Adipocyte (in vitro differentiated cells): ENCODE data around the gene DUSP10.

Experiments
- DNase-seq: peaks from one replicate; pipeline ENCODE4 v3.0.0-alpha.2; 2015; ENCODE audit warnings: low read depth
- H3K27me3 ChIP-seq: replicated peaks from 2 replicates; pipeline ENCODE4 v1.7.0; 2013; ENCODE audit warnings: mild to moderate bottlenecking, low read length, moderate library complexity; ENCODE audit not compliant: control insufficient read depth, insufficient read depth
- H3K36me3 ChIP-seq: 2 replicates; pipeline ENCODE4 v1.7.0; 2013; ENCODE audit warnings: low read length, mild to moderate bottlenecking, moderate library complexity; ENCODE audit not compliant: control insufficient read depth, insufficient read depth, severe bottlenecking
- H3K4me1 ChIP-seq: 2 replicates; pipeline ENCODE4 v1.7.0; 2013; ENCODE audit warnings: mild to moderate bottlenecking, low read length, moderate library complexity; ENCODE audit not compliant: control insufficient read depth, insufficient read depth
- H3K4me3 ChIP-seq: 2 replicates; pipeline ENCODE4 v1.7.0; 2013; ENCODE audit warnings: mild to moderate bottlenecking, low read length, moderate library complexity
- H3K9ac ChIP-seq: 2 replicates; pipeline ENCODE4 v1.7.0; 2013; ENCODE audit warnings: mild to moderate bottlenecking, low read length, moderate library complexity
- H3K9me3 ChIP-seq: 2 replicates; pipeline ENCODE4 v1.7.0; 2013; ENCODE audit warnings: mild to moderate bottlenecking, low read length, moderate library complexity; ENCODE audit not compliant: control insufficient read depth

Gene DUSP10

GRCh38 chr1:221778125-221778524 is 36.2 kb upstream of the DUSP10 start:
- Histone ChIP-seq H3K4me1 (peaks cover 35% of the 10 kb centered on the region), H3K9me3 (no peaks in the 10 kb centered on the region), H3K27me3 (no peaks in the 10 kb centered on the region)

GRCh38 chr1:221777431-221778072 is 35.7 kb upstream of the DUSP10 start:
- Histone ChIP-seq H3K4me3 (no peak overlapping the region), H3K9me3 (no peaks in the 10 kb centered on the region), H3K9ac (no peak overlapping the region), H3K36me3 (no peaks in the 10 kb centered on the region), H3K4me1 (peaks cover 33% of the 10 kb centered on the region), H3K27me3 (no peaks in the 10 kb centered on the region)
- DNase-seq: no peak

More at GRCh38 chr1:221778125-221778524, 36.2 kb upstream of the DUSP10 start:
- Histone ChIP-seq H3K36me3 (no peaks in the 10 kb centered on the region), H3K9ac (no peak overlapping the region), H3K4me3 (no peak overlapping the region)
- no peak for DNase-seq

- Histone ChIP-seq H3K9me3 (no peaks in the 10 kb centered on the region), H3K4me3 (no peak overlapping the region), H3K27me3 (no peaks in the 10 kb centered on the region), H3K4me1 (peaks cover 32% of the 10 kb centered on the region), H3K36me3 (no peaks in the 10 kb centered on the region), H3K9ac (no peak overlapping the region)
- DNase-seq: no peak
Observed at GRCh38 chr1:221776495-221777301, 34.8 kb upstream of the DUSP10 start.

GRCh38 chr1:221775206-221775605 is 33.3 kb upstream of the DUSP10 start:
- Histone ChIP-seq H3K27me3 (no peaks in the 10 kb centered on the region), H3K36me3 (no peaks in the 10 kb centered on the region), H3K4me3 (no peak overlapping the region), H3K9me3 (no peaks in the 10 kb centered on the region), H3K9ac (no peak overlapping the region), H3K4me1 (peaks cover 23% of the 10 kb centered on the region)
- DNase-seq: no peak

- H3K27me3 ChIP-seq: no peaks in the 10 kb centered on the region
Observed at GRCh38 chr1:221774054-221774842, 32.4 kb upstream of the DUSP10 start.

GRCh38 chr1:221773383-221773782 is 31.5 kb upstream of the DUSP10 start:
- H3K36me3 ChIP-seq: no peaks in the 10 kb centered on the region
- H3K27me3 ChIP-seq: no peaks in the 10 kb centered on the region
- no peak for DNase-seq
- no peaks in the 10 kb centered on the region for H3K9me3 ChIP-seq
- no peak overlapping the region for H3K4me3 ChIP-seq
- peaks cover 17% of the 10 kb centered on the region for H3K4me1 ChIP-seq
- H3K9ac ChIP-seq: no peak overlapping the region

More at GRCh38 chr1:221774054-221774842, 32.4 kb upstream of the DUSP10 start:
- H3K4me3 ChIP-seq: no peak overlapping the region
- no peaks in the 10 kb centered on the region for H3K9me3 ChIP-seq
- H3K9ac ChIP-seq: no peak overlapping the region
- no peak for DNase-seq
- peaks cover 17% of the 10 kb centered on the region for H3K4me1 ChIP-seq
- H3K36me3 ChIP-seq: no peaks in the 10 kb centered on the region

GRCh38 chr1:221772117-221772516 is 30.2 kb upstream of the DUSP10 start:
- H3K4me1 ChIP-seq: peaks cover 17% of the 10 kb centered on the region
- H3K27me3 ChIP-seq: no peaks in the 10 kb centered on the region
- peak overlapping the region; percentile 27 for H3K9ac ChIP-seq
- H3K4me3 ChIP-seq: no peak overlapping the region
- no peaks in the 10 kb centered on the region for H3K36me3 ChIP-seq
- DNase-seq: peak; percentile 57
- H3K9me3 ChIP-seq: no peaks in the 10 kb centered on the region

GRCh38 chr1:221768444-221769066 is 26.7 kb upstream of the DUSP10 start:
- no peak for DNase-seq
- Histone ChIP-seq H3K27me3 (no peaks in the 10 kb centered on the region), H3K9me3 (no peaks in the 10 kb centered on the region), H3K4me1 (peaks cover 23% of the 10 kb centered on the region), H3K36me3 (no peaks in the 10 kb centered on the region), H3K4me3 (no peak overlapping the region), H3K9ac (no peak overlapping the region)

- Histone ChIP-seq H3K9ac (no peak overlapping the region), H3K36me3 (no peaks in the 10 kb centered on the region), H3K4me3 (no peak overlapping the region), H3K27me3 (no peaks in the 10 kb centered on the region), H3K4me1 (peaks cover 7% of the 10 kb centered on the region), H3K9me3 (no peaks in the 10 kb centered on the region)
- DNase-seq: peak; percentile 75
Observed at GRCh38 chr1:221766210-221766609, 24.3 kb upstream of the DUSP10 start.

DNA sequence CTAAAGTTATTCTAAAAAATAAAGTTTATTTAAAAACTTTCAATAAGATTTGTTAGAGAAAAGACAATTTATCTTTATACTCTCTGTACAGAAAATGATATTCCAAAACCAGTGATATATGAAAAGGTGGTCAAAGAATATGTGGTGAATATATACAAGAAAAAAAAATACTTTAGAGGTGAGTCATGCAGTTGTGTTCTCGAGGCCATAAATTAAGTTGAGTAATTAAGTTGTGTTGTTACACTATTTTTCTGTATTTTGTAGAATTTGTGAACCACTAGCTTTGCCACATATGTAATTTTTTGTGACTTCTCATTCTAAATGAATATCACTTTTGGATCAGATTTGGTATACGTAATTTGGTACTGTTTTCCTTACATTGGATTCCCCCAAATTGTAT is 23.6 kb upstream of the DUSP10 start:
- Histone ChIP-seq H3K9ac (no peak overlapping the region), H3K27me3 (no peaks in the 10 kb centered on the region), H3K4me3 (no peak overlapping the region), H3K36me3 (no peaks in the 10 kb centered on the region), H3K9me3 (no peaks in the 10 kb centered on the region), H3K4me1 (peaks cover 6% of the 10 kb centered on the region)
- peak; percentile 18 for DNase-seq

DNA sequence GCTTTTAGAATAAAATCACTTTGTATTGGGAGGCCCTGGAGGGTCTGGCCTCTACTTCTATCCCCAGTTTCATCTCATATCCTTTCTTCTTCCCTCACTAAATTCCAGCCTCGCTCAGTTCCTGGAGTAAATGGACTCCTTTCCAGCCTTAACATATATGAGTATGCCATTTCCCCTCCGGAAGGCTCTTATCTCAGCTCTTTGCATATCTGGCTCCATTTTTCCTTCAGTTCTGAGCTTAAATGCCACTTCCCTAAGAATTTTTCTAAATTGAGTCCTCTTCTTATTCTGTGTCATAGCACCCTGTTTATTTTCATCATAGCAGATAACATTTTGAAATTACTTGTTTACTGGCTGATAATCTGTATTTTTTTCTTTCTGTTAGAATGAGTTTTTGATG is 20.2 kb upstream of the DUSP10 start:
- Histone ChIP-seq H3K36me3 (no peaks in the 10 kb centered on the region), H3K4me3 (no peak overlapping the region), H3K9ac (no peak overlapping the region), H3K27me3 (no peaks in the 10 kb centered on the region), H3K9me3 (no peaks in the 10 kb centered on the region), H3K4me1 (peaks cover 6% of the 10 kb centered on the region)
- no peak for DNase-seq
